Lower leg skin (tissue), 4 donors: Measurements from ENCODE around the gene MAPK4. TPM values are rescaled to one million over a fixed set of nuclear protein-coding genes. Genes with fewer than 3 reads are reported as not detected.
A peak's percentile ranks its signal among the peaks of the same experiment; 100 is the strongest.

Experiments
- DNase-seq, 2 donors: peaks; one replicate each; pipeline ENCODE4 v3.0.0-alpha.2; 2019; ENCODE audit warnings: low spot score in 2 of 2
- H3K4me3 ChIP-seq: fragments of 200-600 bp; sonication (generic); 2 replicates; pipeline ENCODE4 v1.5.1; 2017; ENCODE audit warnings: mild to moderate bottlenecking, low read depth; ENCODE audit not compliant: poor library complexity, severe bottlenecking
- POLR2A ChIP-seq, 2 donors: fragments of 450-650 bp; IDR thresholded peaks; one replicate each; pipeline ENCODE4 v1.6.1; 2016 to 2017; ENCODE audit warnings: antibody characterized with exemption in 2 of 2, mild to moderate bottlenecking in 1 of 2, moderate library complexity in 1 of 2
- WGBS, 2 donors: methylation state at CpG; one replicate each; pipeline ENCODE4 v1.1.5; 2018; 5-methylcytosine and 5-hydroxymethylcytosine counted together
- intact Hi-C: fragments of 100-400 bp; cut with DNase I; formaldehyde crosslinking; loops from one replicate; pipeline ENCODE4 v1.15.0; 2023; ENCODE audit warnings: low total_unique reads
- total RNA-seq, 4 donors: library from RNA; depleted of rRNA; stranded (reverse); fragments of >200 nt; gene quantifications; one replicate each; pipeline ENCODE4 v1.1.0, GENCODE V29; 2016
- TF ChIP-seq, protein P1 (sequence below), 3 donors: fragments of 450-650 bp; IDR thresholded peaks; one replicate each; pipeline ENCODE4 v1.5.1; 2016; ENCODE audit warnings: antibody characterized with exemption in 3 of 3, mild to moderate bottlenecking in 3 of 3, moderate library complexity in 2 of 3

MAPK4 gene
- total RNA-seq, 4 donors from 2014 or later = 0.46 to 5.3 (median 2.5) TPM

DNA sequence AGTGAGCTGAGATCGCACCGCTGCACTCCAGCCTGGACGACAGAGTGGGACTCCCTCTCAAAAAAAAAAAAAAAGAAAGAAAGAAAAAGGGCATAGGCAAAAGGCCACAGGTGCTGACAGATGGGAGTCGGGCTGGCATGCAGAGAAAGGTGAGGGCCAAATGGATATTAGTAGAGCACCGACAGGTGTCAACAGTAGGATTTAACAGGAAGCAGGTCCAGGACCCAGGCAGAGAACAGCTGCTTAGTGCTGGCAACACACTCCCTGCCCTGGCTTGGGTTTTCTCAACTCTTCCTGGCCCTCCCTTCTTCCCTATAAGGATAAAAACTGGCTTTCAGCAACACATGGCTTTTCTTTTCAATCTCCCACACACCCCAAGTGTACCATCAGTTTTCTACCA is 175.0 kb downstream of the MAPK4 start:
- 83 to 95% methylated on average over 5 of the region's 5 CpGs for WGBS, 2 donors

DNA sequence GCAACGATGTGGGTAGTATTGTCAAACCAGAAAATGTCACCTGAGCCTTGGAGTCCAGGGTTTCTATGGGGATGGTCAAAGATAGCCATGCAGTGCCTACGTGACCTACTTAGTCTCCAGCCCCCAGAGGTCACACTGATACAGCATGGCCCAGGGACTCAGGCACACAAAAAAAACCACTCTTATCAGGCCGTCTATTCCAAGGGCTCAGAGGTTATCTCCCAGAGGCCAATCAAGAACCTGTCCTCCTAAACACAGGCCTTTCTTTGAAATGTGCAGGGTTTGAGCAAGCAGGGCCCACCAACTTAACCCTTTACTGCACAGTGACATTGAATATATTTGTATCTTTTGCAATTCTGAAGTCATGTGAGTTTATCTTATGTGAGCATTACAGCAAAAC is 177.2 kb downstream of the MAPK4 start:
- 56 to 77% methylated on average over 3 of the region's 3 CpGs for WGBS, 2 donors
- no peak for DNase-seq
- TF ChIP-seq POLR2A (IDR thresholded peaks at IDR 0.05) = no peak
- TF ChIP-seq, protein P1, sequence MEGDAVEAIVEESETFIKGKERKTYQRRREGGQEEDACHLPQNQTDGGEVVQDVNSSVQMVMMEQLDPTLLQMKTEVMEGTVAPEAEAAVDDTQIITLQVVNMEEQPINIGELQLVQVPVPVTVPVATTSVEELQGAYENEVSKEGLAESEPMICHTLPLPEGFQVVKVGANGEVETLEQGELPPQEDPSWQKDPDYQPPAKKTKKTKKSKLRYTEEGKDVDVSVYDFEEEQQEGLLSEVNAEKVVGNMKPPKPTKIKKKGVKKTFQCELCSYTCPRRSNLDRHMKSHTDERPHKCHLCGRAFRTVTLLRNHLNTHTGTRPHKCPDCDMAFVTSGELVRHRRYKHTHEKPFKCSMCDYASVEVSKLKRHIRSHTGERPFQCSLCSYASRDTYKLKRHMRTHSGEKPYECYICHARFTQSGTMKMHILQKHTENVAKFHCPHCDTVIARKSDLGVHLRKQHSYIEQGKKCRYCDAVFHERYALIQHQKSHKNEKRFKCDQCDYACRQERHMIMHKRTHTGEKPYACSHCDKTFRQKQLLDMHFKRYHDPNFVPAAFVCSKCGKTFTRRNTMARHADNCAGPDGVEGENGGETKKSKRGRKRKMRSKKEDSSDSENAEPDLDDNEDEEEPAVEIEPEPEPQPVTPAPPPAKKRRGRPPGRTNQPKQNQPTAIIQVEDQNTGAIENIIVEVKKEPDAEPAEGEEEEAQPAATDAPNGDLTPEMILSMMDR (IDR thresholded peaks at IDR 0.05) = no peak
- intact Hi-C loops = no loop called here
- H3K4me3 ChIP-seq = no peak overlapping the region

More for the DNA sequence above, 175.0 kb downstream of the MAPK4 start:
- no peak for TF ChIP-seq POLR2A (IDR thresholded peaks at IDR 0.05)
- TF ChIP-seq, protein P1 (IDR thresholded peaks at IDR 0.05) = no peak
- DNase-seq = no peak
- intact Hi-C loops = no loop called here
- H3K4me3 ChIP-seq = no peak overlapping the region

DNA sequence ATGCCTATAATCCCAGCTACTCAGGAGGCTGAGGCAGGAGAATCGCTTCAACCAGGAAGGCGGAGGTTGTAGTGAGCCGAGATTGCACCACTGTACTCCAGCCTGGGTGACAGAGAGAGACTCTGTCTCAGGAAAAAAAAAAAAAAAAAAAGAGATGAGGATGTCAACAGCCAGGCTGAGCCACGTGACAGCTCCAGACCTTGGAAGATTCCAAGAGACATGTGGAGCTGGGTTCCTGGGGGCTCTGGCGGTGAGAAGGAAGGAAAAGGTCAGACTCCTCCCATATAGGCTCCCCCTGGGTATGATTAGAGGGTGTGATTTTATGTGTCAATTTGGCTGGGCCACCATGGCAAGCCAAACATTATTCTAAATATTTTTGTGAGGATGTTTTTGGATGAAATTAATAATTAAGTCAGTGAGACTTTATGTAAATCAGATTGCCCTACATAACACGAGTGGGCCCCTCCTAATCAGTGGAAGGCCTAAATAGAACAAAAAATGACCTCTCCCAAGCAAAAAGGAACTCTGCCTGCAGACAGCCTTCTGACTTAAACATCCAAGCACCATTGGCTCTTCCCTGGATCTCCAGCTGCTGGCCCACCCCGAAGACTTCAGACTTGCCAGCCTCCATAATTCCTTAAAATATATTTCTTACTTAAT is 178.3 kb downstream of the MAPK4 start:
- no peak overlapping the region for H3K4me3 ChIP-seq
- DNase-seq = no peak
- no peak for TF ChIP-seq POLR2A (IDR thresholded peaks at IDR 0.05)
- TF ChIP-seq, protein P1 (IDR thresholded peaks at IDR 0.05) = no peak
- intact Hi-C loops = no loop called here
- WGBS, 2 donors = 76 to 78% methylated on average over 7 of the region's 7 CpGs

DNA sequence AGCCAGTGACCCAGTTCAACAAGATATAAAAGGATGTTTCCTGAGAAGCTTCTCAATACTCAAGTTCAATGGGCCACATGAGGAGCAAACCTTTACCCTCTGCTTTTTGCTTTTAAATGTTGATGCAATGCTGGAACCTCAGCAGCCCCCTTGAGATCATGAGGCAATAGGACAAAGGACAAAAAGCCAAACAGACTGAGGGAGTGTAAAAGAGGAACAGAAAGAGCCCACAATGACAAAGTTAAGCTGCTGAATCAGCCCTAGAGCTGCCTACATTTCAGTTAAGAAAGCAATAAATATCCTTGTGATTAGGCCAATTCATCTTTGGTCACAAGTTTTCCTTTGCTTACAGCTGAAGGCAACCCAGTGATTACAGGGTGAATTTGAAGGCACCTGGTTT is 183.1 kb downstream of the MAPK4 start:
- H3K4me3 ChIP-seq = no peak overlapping the region
- intact Hi-C loops = no loop called here
- no peak for TF ChIP-seq POLR2A (IDR thresholded peaks at IDR 0.05)
- TF ChIP-seq, protein P1 (IDR thresholded peaks at IDR 0.05) = no peak
- DNase-seq = no peak

DNA sequence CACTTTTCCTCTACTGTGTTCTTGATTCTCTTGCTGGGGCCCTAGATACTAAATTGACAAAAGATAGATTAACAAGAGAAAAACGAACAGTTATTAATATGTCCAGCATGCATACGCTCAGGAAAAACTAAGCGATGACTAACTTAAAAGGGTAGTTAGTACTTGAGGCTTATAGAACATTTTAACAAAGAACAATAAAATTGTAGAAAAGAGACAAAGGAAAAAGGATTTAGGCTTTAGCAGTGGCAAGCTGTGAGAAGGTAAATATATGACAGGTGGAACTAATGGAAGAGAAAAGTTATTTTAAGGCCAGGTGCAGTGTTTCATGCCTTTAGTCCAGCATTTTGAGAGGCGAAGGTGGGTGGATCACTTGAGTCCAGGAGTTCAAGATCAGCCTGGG is 184.4 kb downstream of the MAPK4 start:
- no peak for TF ChIP-seq POLR2A (IDR thresholded peaks at IDR 0.05)
- TF ChIP-seq, protein P1 (IDR thresholded peaks at IDR 0.05) = no peak
- H3K4me3 ChIP-seq = no peak overlapping the region
- WGBS, 2 donors = 87 to 89% methylated on average over 4 of the region's 4 CpGs
- intact Hi-C loops = no loop called here
- no peak for DNase-seq

DNA sequence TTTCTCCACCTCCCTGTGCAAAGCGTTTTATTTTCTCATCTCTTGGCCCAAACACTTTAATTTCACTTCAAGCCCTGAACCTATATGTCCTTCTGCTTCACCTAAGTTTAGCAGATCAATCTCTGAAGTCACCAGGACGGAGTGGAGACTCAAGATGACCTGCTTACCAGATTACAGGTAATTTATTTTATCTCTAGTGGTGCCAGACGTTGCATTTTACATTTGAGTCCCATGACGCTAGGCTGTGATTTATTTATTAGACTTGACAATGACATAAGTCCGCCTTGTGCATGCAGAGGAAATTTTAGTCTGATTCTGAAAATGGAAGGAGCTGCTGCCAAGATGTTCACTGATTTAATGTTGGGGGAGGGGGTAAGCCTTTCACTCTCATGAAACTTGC is 186.1 kb downstream of the MAPK4 start:
- H3K4me3 ChIP-seq = no peak overlapping the region
- no peak for TF ChIP-seq POLR2A (IDR thresholded peaks at IDR 0.05)
- TF ChIP-seq, protein P1 (IDR thresholded peaks at IDR 0.05) = no peak
- intact Hi-C loops = no loop called here
- WGBS, 2 donors = 52 to 55% methylated on average over 5 of the region's 5 CpGs
- DNase-seq = peak in 1 of 2 donors; percentile 8
